Ramos (cell line): ENCODE results near the gene MRPL54.

Source experiments
- in situ Hi-C: fragments of 300-500 bp; cut with MboI; formaldehyde crosslinking; loops from one replicate; pipeline ENCODE4 v1.14.3; 2022; ENCODE audit warnings: low sequenced_read_pairs; ENCODE audit not compliant: unreplicated experiment

MRPL54 gene

GRCh38 chr19:3782903-3783302, 20.4 kb downstream of the MRPL54 start:
- in situ Hi-C loops = no loop called here

- in situ Hi-C loops = no loop called here
These were observed 21.4 kb downstream of the MRPL54 start for GRCh38 chr19:3783660-3784584.

- in situ Hi-C loops = no loop called here
These were observed 22.3 kb downstream of the MRPL54 start for GRCh38 chr19:3784607-3785450.

- in situ Hi-C loops = no loop called here
These were observed 23.0 kb downstream of the MRPL54 start for GRCh38 chr19:3785451-3785937.

- in situ Hi-C loops = no loop called here
These were observed 23.7 kb downstream of the MRPL54 start, which contains the start of gene MATK for GRCh38 chr19:3785938-3786824. TSS of gene MATK (minus strand) at chr19:3786381. CDS start at chr19:3785135, 1,246 bp downstream.

GRCh38 chr19:3788996-3789778, 26.7 kb downstream of the MRPL54 start:
- in situ Hi-C loops = no loop called here

- in situ Hi-C loops = no loop called here
These were observed 27.8 kb downstream of the MRPL54 start for GRCh38 chr19:3790209-3790734.

GRCh38 chr19:3790941-3791340, 28.5 kb downstream of the MRPL54 start:
- in situ Hi-C loops = no loop called here

- in situ Hi-C loops = no loop called here
These were observed 29.6 kb downstream of the MRPL54 start for GRCh38 chr19:3792114-3792513.

GRCh38 chr19:3793799-3794198, 31.3 kb downstream of the MRPL54 start:
- in situ Hi-C loops = no loop called here

GRCh38 chr19:3796358-3796757, 33.9 kb downstream of the MRPL54 start:
- in situ Hi-C loops = no loop called here

GRCh38 chr19:3798137-3798536, 35.7 kb downstream of the MRPL54 start:
- in situ Hi-C loops = no loop called here

GRCh38 chr19:3800996-3801395, 38.5 kb downstream of the MRPL54 start:
- in situ Hi-C loops = no loop called here

- in situ Hi-C loops = no loop called here
These were observed 39.1 kb downstream of the MRPL54 start for GRCh38 chr19:3801412-3802096.

GRCh38 chr19:3803114-3803888, 40.8 kb downstream of the MRPL54 start:
- in situ Hi-C loops = no loop called here

GRCh38 chr19:3803986-3804385, 41.5 kb downstream of the MRPL54 start:
- in situ Hi-C loops = no loop called here

- in situ Hi-C loops = no loop called here
These were observed 41.9 kb downstream of the MRPL54 start for GRCh38 chr19:3804429-3804828.

- in situ Hi-C loops = no loop called here
These were observed 43.4 kb downstream of the MRPL54 start for GRCh38 chr19:3805859-3806258.
